ENCODE measurements around the gene GPR155.
"Not testable (repeated sequence)": the region's sequence is repeated elsewhere in the genome, so short reads cannot be mapped to it uniquely, and the experiment has no call there.

The GPR155 gene

DNA sequence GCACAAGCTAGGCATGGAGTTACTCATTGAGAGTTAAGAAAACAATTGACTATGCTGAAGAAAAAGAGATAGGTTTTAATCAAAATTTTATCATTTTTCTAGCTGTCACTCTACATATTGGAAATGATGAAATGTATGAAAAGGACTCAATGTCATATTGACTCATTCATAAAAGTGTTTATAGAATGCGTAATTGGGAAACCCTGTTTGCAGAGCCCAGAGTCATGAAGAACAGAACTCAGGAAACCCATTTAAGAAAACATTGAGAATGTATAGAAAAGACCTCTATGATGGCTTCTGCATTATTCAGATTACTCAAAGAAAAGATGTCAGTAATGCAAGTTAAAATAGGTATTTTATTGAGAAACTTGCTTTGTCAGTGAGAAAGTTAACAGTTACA, 54.9 kb downstream of the GPR155 start:
- no peak for DNase-seq

DNA sequence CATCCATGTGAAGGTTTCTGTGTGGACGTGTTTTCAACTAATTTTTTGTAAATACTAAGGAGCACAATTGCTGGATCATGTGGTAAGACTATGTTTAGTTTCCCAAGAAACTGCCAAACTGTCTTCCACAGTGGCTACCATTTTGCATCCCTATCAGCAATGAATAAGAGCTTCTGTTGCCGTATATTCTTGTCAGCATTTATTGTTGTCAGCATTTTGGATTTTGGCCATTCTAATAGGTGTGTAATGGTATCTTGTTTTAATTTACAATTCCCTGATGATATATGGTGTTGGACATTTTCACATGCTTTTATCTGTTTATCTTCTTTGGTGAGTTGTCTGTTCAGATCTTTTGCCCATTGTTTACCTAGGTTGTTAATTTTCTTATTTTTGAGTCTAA, 56.8 kb downstream of the GPR155 start:
- no peak for DNase-seq

DNA sequence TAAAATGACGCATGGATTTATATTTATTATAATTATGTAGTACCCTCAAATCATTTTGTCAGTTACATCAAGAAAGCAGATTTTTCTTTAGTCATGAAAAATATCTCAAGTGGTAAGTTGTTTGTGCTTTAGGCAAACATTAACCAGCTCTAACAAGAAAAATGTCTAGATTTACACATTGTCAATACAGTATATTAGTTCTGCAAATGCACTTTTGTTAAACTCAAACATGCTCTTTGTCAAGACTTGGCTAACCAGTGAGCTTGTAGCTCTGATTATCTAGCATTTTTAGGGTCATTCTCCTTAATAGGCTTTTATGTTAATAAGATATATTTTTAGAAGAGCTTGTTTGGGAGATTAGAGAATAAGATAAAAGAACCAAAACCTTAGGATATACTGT, 58.6 kb downstream of the GPR155 start:
- DNase-seq: no peak

DNA sequence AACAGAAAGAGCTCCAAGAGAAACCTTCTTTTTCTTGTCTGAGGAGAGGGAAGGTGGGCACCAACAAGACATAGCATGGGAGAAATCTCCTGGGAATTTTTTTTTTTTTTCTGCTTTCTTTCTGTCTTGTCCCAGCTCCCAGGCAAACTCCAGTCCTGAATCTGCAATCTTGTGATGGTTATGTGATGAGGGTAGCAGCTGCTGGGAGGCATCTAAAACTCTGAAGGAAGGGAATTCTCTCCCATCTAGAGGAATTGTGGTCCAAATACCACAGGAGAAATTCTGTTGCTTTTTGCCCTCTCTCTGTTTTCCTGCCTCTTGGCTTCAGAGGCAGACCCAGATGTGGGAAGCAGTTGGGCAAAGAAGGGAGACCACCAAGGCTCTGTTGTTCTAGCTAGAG, 74.6 kb downstream of the GPR155 start:
- DNase-seq: no peak

DNA sequence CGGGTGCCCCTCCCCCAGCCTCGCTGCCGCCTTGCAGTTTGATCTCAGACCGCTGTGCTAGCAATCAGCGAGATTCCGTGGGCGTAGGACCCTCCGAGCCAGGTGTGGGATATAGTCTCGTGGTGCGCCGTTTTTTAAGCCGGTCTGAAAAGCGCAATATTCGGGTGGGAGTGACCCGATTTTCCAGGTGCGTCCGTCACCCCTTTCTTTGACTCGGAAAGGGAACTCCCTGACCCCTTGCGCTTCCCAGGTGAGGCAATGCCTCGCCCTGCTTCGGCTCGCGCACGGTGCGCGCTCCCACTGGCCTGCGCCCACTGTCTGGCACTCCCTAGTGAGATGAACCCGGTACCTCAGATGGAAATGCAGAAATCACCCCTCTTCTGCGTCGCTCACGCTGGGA, 76.8 kb downstream of the GPR155 start:
- not testable (repeated sequence) for DNase-seq

DNA sequence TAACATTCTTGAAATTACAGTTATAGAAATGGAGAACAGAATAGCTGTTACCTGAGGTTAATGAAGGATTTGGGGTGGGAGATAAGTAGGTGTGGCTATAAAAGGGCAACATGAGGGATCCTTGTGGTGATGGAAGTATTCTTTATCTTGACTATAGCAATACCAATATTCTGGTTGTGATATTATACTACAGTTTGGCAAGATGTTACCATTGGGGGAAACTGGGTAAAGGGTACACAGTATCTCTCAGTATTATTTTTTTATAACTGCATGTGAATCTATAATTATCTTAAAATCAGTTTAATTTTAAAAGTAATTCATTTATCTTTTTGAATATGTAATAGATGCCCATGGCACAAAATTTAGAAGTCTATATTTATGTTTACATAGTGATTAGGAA, 83.2 kb downstream of the GPR155 start:
- no peak for DNase-seq

DNA sequence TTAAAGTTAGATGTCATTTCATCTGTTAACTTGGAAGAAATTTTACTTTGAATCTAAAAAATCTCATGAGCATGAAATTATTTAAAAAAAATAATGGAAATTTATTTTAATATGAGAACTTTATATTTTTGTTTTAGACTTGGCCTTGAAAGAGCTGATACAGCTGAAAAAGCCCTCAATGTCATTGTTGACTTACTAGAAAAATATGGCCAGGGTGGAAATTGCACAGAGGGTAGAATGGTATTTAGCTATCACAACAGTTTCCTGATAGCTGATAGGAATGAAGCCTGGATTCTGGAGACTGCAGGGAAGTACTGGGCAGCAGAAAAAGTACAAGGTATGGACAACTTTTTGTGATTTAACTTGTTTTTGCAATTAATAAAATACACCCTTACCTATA, 86.0 kb downstream of the GPR155 start:
- DNase-seq: no peak

DNA sequence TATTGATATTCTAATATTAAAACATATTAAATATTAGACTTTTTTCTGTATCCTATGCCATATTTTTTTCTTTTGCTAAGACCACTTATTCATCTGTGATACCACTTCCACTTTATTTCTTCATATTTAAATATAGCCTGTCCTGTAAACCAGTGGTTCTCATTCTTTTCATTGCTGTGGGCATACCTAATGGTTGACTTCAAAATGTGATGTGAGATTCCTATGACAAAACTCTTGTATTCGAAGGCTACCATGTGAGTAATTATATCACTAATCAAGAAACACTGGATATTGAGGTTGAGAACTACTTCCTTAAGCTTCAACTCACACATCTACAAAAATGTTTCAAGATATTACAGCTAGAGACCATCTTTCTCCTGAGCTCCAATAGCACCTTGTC, 87.7 kb downstream of the GPR155 start:
- no peak for DNase-seq

DNA sequence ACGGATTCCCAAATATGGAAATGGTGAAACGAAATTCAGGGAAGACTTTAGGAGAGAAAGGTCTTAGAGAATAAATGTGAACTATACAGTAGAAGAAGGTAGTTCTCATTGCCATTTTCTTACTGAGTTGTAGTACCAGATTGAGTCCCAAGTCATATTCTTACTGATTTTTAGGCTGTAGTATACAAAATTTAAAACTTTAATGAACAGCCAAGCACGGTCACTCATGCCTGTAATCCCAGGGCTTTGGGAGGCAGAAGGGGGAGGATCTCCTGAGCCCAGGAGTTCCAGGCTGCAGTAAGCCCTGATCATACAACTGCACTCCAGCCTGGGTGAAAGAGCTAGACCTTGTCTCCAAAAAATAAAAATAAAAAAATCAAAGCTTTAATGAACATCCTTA, 89.1 kb downstream of the GPR155 start:
- no peak for DNase-seq

DNA sequence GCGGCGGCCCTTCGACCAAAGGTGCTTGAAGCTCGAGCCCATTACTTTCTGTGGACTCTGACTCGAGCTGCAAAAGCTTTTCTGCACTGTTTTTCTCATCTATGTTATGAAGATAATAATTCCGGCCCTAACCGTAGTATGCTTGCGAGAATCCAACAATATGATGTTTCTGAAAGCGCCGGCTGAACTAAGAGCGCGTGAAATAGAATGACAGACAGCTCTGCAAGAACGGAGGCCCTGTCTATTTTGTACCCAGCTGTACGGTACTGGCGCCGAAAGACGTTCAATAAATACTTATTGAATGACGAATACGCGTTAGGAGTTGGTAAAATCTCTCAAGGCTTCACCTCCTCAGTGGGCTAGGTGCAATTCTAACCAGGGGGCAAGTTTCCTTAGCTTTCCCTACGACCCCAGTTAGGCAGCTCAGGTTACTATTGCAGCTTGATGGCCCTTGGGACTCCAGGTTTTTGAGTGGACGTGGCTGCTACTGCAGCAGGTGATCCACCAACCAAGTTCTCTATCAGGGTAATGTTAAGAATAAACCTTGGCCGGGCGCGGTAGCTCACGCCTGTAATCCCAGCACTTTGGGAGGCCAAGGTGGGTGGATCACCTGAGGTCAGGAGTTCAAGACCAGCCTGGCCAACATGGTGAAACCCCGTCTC, 90.7 kb downstream of the GPR155 start:
- peak; percentile 22 for DNase-seq

DNA sequence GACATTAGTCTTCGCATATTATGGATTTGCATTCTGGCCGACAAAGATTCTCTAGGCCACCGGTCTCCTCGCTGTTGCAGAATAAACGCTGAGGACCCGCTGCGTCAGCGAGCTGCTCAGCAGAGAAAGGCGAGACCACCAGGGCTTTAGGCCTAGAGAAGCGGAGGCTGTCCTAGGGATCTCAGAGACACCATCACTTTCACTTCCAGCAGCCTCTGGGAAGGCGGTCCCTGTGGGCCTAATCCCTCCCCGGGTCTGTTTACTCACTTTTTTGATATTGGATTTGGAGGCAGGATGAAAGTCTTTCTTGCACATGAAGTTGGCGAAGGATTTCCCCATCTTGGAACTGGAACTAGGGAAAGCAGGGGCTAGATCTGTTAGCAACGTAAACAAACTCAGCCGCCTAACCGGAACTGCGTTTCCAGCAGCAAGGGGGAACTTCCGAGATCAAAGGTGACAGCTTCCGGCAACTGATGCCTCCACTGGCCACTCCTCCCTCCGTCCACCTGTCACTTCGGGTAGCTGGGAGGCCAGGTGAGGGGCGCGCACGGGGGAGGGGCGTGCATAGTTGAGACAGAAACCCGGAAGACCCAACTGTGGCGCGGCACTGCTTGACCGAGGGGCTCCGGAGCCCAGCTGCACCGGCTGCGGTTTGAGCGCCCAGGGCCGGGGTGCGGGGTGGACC, 91.4 kb downstream of the GPR155 start, which contains the start of gene SCRN3:
Gene SCRN3 (plus strand): TSS at position 447 of the 685 bp plus-strand sequence. CDS start 2,554 bp downstream, outside the sequence.
- DNase-seq: peak; percentile 91

DNA sequence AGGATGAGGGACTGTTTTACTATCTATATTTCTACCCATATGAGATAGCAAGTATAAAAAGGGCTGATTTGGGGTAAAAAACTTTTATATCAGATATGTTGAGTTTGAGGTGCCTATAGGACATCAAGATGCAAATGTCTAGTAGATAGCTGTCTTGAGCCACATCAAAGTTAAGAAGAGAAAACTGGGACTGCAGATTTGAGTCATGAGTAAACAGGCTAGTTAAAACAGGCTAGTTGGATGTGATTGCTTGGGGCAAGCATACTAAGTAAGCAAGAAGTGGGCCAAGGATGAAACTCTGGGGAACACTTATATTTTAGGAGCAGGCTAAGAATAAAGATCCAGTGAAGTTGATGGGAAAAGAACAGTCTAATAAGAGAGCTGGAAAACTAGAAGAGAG, 94.1 kb downstream of the GPR155 start:
- no peak for DNase-seq

DNA sequence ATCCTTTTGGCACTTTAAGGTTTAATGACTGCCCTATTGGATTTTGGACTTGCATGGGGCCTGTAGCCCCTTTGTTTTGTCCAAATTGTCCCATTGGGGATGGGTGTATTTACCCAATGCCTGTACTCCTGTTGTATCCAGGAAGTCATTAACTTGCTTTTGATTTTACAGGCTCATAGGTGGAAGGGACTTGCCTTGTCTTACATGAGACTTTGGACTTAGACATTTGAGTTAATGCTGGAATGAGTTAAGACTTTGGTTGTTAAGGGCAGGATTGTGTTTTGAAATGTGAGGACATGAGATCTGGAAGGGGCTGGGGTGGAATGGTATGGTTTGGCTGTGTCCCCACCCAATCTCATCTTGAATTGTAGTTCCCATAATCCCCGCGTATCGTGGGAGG, 96.5 kb downstream of the GPR155 start:
- not testable (repeated sequence) for DNase-seq

DNA sequence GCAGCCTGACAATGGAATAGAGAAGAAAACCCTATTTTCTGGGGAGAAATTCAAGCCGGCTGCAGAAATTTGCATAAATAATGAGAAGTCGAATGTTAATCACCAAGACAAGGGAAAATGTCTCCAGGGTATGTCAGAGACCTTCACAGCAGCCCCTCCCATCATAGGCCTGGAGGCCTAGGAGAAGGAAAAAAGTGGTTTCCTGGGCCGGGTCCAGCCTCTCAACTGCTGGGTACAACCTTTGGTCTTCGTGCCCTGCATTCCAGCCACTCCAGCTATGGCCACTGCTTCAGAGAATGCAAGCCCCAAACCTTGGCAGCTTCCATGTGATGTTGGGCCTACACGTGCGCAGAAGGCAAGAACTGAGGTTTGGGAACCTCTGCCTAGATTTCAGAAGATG, 97.3 kb downstream of the GPR155 start:
- no peak for DNase-seq

DNA sequence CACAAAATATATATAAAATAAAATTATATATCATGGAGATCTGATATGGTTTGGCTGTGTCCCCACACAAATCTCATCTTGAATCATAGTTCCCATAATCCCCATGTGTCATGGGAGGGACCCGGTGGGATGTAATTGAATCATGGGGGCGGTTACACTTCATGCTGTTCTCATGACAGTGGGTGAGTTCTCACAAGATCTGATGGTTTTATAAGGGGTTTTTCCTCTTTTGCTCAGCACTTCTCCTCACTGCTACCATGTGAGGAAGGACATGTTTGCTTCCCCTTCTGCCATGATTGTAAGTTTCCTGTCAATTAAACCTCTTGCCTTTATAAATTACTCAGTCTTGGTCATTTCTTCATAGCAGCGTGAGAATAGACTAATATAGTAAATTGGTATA, 98.1 kb downstream of the GPR155 start:
- not testable (repeated sequence) for DNase-seq

DNA sequence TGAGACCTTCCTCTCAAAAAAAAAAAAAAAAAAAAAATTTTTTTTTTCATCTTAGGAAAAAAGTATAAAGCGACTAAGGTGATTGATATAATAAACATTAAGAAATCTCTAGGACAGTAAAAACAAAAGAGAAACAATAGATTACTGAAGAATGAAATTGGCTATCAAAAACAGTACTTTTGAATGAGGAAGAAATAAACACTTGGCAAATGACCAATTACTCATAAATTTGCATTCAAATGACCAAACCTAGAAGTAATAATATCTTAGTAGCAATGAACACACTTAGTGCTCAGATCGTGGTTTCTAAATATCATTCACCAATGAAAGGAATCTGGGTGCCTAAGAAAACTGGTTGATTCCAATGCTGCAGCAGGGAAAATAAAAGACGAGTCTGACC, 101.6 kb downstream of the GPR155 start:
- DNase-seq: no peak

DNA sequence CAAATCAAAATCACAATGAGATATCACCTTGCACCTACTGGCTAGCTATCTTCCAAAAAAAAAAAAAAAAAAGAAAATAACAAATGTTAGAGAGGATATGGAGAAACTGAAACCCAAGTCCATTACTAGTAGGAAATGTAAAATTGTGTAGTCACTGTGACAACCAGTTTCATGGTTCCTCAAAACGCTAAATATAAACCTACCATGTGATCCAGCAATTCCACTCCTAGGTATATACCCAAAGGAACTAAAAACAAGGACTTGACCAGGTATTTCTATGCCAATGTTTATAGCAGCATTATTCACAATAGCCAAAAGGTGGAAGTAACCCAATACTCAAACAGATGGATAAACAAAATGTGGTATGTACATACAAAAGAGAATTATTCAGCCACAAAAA, 103.0 kb downstream of the GPR155 start:
- no peak for DNase-seq

Measured in NCI-H345 (cell line).